ENCODE results near the gene PRDM16.

PRDM16 gene

GRCh38 chr1:3472088-3472850 is 403.3 kb downstream of the PRDM16 start:
- DNase-seq (ENCODE audit: low read depth in 2 of 2) = no peak

DNA sequence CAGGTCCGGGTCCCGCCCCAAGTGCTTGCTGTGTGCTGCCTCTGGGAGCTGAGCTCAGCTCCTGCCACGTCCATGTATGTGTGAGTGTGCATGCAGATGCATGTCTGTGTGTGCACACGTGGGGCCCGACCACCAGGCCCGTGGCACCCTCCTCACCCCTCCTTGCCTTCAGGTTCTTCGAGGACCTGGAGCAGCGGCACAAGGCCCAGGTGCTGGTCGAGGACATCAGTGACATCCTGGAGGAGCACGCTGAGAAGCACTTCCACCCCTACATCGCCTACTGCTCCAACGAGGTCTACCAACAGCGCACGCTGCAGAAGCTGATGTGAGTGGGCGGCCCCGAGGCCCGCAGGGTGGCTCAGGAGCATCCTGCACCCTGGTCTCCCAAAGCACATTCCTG is 403.9 kb downstream of the PRDM16 start:
- no peak for DNase-seq (ENCODE audit: low read depth in 2 of 2)

DNA sequence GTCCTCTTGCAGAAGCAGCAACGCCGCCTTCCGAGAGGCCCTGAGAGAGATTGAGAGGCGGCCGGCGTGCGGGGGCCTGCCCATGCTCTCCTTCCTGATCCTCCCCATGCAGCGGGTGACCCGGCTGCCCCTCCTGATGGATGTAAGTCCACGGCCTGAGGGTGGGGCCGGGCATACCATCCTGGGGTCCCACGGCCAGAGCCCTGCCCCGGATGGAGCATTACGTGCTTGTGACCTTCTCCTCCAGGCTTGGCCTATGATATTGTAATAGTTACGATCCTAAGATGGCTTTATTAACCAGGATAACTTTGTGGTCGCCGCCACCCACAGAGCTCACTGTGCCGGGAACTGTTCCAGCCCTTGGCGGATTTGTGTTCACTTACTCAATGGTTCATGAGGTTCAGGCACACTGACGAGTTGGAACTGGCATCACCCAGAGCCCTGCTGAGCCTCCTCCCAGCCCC is 404.4 kb downstream of the PRDM16 start:
- DNase-seq (ENCODE audit: low read depth in 2 of 2) = no peak

GRCh38 chr1:3474016-3474415 is 405.0 kb downstream of the PRDM16 start:
- DNase-seq (ENCODE audit: low read depth in 2 of 2) = no peak

DNA sequence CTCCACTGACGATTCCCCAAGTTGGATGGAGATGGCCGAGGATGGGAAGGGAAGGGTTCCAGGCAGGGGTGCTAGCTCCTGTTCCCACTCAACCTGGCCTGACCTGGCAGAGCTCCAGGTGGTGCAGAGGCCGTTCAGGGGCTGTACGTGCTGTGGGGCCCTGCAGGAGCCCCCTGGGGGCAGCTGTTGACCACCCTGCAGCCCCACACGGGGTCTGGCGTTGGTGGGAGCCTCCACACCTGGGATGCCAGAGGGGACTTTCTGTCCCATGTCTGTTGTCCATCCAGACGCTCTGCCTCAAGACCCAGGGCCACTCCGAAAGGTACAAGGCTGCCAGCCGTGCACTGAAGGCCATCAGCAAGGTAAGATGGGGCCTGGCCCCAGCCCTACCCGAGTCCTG is 405.4 kb downstream of the PRDM16 start:
- DNase-seq (ENCODE audit: low read depth in 2 of 2) = no peak

GRCh38 chr1:3475839-3476573 is 407.0 kb downstream of the PRDM16 start:
- no peak for DNase-seq (ENCODE audit: low read depth in 2 of 2)

GRCh38 chr1:3476666-3477065 is 407.7 kb downstream of the PRDM16 start:
- no peak for DNase-seq (ENCODE audit: low read depth in 2 of 2)

GRCh38 chr1:3477241-3477995 is 408.4 kb downstream of the PRDM16 start:
- no peak for DNase-seq (ENCODE audit: low read depth in 2 of 2)

- DNase-seq (ENCODE audit: low read depth in 2 of 2) = no peak
Observed at GRCh38 chr1:3478187-3478586, 409.2 kb downstream of the PRDM16 start.

DNA sequence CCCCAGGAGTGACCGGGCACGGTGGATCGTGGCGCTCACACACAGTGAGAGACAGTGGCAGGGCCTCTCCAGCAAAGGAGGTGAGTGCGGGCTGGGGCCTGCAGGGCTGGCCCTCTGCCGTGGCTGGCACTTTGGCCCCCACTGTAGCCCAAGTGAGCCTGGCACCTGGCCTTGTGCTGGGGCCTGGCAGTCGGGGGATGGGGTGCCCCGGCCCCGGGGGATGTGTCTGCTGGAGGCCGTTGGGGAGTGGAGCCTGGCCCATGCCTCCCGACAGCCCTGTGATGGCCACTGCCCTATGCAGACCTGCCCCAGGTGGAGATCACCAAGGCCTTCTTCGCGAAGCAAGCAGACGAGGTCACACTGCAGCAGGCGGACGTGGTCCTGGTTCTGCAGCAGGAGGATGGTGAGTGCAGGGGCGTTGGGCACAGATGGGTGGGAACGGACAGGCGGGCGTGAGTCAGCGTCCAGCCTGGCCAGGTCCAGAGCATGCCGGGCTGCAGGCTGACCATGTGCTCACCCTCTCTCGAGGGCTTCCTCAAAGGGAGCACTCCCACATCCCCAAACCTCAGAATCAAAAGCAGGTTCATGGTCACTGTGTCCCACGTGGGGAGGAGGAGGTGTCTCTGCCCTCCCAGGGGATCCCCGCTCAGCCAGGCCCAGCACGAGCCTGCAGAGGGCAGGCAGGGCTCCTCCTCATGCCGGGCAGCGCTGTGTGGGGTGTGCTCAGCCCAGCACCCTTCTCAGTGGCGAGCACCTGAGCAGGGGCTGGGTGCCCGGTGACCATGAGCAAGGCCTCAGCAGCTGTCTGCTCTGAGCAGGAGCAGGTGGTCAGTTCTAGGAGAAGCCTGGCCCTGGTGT is 410.7 kb downstream of the PRDM16 start:
- DNase-seq (ENCODE audit: low read depth in 2 of 2) = no peak

DNA sequence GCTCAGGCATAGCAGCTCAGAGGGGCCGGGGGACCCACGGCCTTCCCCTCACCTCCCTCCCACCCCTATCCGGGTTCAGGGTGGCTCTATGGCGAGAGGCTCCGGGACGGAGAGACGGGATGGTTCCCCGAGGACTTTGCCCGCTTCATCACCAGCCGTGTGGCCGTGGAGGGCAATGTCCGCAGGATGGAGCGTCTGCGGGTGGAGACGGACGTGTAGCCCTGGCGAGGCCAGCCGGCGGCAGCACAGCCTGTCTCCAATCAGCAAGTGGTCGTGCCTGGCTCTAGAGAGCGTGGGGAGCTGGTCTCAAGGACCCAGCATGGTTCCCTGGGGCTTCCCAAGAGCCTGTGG is 411.3 kb downstream of the PRDM16 start:
- DNase-seq (ENCODE audit: low read depth in 2 of 2) = no peak

DNA sequence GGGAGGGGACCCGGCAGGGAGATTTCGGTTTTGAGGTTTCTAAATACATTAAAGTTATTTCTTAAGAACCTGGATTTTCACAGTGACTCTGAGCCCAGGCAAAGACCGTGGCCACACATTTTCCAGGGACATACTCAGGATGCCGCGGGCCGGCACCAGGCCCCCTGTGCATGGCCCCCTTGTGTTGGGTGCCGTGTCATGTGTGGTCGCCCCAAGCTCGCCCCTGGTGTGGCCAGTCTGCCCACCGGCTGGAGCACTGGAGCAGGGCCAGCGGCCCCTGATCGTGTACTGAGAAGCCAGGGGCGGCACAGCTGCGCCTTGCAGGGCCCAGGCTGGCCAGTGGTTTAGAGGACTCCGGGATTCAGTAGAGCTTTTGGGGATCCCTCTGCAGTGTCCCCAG is 412.0 kb downstream of the PRDM16 start:
- DNase-seq (ENCODE audit: low read depth in 2 of 2) = no peak

DNA sequence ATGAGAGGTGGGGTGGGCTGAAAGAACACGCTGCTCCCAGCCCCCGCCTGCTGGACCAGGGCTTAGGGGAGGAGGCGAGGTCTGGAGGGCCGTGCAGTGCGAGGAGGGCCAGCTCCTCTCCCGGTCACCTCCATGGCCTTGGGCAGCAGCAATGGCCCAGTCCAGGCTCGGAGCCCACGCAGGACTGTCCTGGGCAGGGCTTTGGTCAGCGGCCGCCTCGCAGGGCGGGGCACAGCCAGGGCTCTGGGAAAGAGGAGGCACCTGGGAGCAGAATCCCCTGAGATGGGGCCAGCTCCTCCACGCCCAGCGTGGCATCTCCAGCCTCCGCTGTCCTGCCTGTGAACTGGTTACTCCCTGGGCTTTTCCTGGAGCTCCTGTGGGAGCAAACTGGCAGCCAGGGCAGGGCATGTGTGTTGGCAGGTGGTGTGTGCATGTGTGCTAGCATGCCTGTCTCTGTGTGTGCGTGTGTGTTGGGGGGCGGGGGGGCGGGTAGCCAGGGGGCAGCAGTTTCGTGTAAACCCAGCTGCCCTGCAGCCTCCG is 412.9 kb downstream of the PRDM16 start:
- no peak for DNase-seq (ENCODE audit: low read depth in 2 of 2)

DNA sequence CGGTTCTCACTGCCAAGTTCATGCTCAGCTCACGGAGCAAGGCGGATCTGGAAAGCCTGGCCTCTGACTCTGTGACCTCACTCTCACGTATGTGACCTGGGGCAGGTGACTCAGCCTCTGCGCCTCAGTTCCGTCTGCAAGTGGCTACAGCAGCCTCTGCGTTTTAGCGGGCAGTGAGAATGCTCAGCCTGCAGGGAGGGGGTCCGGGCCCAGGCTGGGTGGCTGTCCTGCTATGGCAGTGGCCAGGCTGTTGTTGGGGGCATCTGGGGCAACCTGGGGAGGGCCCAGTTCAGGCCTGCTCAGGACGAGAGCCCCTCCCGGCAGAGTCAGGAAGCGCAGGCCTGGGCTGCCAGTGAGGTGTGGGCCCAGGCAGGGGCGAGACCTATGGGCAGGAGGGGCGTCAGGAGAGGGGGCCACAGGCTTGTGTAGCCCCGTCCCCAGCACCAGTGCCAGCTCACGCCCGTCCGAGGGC is 413.4 kb downstream of the PRDM16 start:
- no peak for DNase-seq (ENCODE audit: low read depth in 2 of 2)

DNA sequence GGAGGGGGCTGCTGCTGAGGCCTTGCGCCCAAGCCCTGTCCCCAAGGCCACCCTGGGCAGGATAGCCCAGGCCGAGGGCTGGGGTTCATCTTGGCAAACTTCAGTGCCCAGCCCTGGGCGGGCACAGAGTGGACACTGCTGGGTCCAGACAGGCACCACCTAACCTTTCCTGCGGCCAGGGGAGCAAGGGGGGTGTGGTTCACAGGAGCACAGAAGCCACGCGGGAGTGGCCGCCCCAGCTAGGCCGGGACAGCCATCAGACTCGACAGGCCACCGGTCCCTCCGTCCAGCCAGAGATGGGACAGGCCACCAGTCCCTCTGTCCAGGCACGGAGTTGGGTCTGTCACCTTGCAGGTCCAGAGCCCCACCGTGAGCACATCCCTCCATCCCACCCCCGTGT is 414.4 kb downstream of the PRDM16 start:
- DNase-seq (ENCODE audit: low read depth in 2 of 2) = no peak

- DNase-seq (ENCODE audit: low read depth in 2 of 2) = no peak
Observed at GRCh38 chr1:3483801-3484444, 414.9 kb downstream of the PRDM16 start.

DNA sequence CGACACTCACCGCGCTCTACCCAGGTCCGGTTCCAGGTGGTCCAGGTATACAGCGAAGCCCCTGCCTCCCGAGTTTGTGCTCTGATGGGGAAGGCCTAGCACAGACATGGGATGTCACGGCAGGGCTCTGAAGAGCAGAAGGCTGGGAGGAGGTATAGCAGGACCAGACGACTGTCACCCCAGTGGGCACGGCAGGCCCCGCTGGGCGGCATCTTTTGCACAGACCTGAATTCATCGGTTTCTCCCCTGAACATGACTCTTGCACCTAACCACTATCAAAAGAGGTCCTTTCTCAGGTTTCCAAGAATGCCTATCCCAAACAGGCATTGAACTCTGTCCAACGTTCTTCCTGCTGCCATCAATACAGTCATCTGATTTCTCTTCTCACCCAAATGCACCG is 416.0 kb downstream of the PRDM16 start:
- no peak for DNase-seq (ENCODE audit: low read depth in 2 of 2)

All from stimulated activated CD8-positive, alpha-beta memory T cell treated with anti-CD3 and anti-CD28 coated beads, Interleukin-7, amount 100 ng/mL, for 4 hours (primary cell).